Measurements from ENCODE around the gene ERICH6B. TPM values are rescaled to one million over a fixed set of nuclear protein-coding genes. Genes with fewer than 3 reads are reported as not detected.

The ERICH6B gene
- total RNA-seq, 4 donors from 2014 or later, result not detected

DNA sequence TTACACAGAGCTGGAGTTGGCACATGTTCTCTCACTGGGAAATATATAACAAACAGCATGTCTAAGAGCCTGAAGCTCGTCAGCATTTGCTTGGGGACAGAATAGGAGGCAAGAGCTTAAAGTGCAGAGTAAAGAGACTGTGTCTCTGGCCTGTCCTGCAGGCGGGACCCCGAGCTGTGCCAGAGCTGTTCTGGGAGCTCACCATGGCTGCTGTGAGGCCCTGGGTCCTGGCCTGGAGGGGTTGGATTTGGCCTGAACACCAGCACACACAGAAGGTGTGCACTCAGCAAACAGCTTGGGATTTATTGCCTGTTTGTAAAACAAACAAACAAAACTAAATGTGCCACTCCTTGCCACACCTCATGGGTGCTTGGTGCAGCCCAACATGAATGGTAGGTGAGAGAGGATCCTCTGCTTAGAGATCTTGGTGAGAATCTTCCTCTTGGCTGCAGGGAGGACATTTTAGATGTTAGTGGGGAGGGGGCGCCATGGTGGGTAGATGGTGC, 60.9 kb downstream of the ERICH6B start:
- H3K4me1 ChIP-seq, result no peaks in the 10 kb centered on the region
- no peaks in the 10 kb centered on the region for H3K27me3 ChIP-seq
- H3K9me3 ChIP-seq, result no peaks in the 10 kb centered on the region
- no peaks in the 10 kb centered on the region for H3K36me3 ChIP-seq
- no peak overlapping the region for H3K4me3 ChIP-seq
- no peak overlapping the region for H3K27ac ChIP-seq
- no peak for TF ChIP-seq POLR2A (IDR thresholded peaks at IDR 0.05)
- no peak for TF ChIP-seq CTCF (IDR thresholded peaks at IDR 0.05)
- no peak for TF ChIP-seq EP300 (IDR thresholded peaks at IDR 0.05)
- WGBS, 2 donors, result 85 to 93% methylated on average over 4 of the region's 4 CpGs
- DNase-seq (ENCODE audit: low spot score in 2 of 2), result no peak

- TF ChIP-seq POLR2A (IDR thresholded peaks at IDR 0.05) (no peak), EP300 (IDR thresholded peaks at IDR 0.05) (no peak), CTCF (IDR thresholded peaks at IDR 0.05) (no peak)
- no peak for DNase-seq (ENCODE audit: low spot score in 2 of 2)
- WGBS, 2 donors, result 39 to 40% methylated on average over 6 of the region's 6 CpGs
Observed at GRCh38 chr13:45548281-45548680, 67.3 kb downstream of the ERICH6B start.

GRCh38 chr13:45546410-45546765, 69.2 kb downstream of the ERICH6B start:
- H3K4me3 ChIP-seq, result no peak overlapping the region
- no peaks in the 10 kb centered on the region for H3K27me3 ChIP-seq
- no peaks in the 10 kb centered on the region for H3K36me3 ChIP-seq
- no peaks in the 10 kb centered on the region for H3K4me1 ChIP-seq
- 80 to 81% methylated on average over 8 of the region's 8 CpGs for WGBS, 2 donors
- no peaks in the 10 kb centered on the region for H3K9me3 ChIP-seq
- TF ChIP-seq CTCF (IDR thresholded peaks at IDR 0.05) (no peak), POLR2A (IDR thresholded peaks at IDR 0.05) (no peak), EP300 (IDR thresholded peaks at IDR 0.05) (no peak)
- H3K27ac ChIP-seq, result no peak overlapping the region
- DNase-seq (ENCODE audit: low spot score in 2 of 2), result no peak

More at GRCh38 chr13:45548281-45548680, 67.3 kb downstream of the ERICH6B start:
- Histone ChIP-seq H3K27ac (no peak overlapping the region), H3K4me1 (no peaks in the 10 kb centered on the region), H3K9me3 (no peaks in the 10 kb centered on the region), H3K27me3 (no peaks in the 10 kb centered on the region), H3K36me3 (no peaks in the 10 kb centered on the region), H3K4me3 (no peak overlapping the region)

DNA sequence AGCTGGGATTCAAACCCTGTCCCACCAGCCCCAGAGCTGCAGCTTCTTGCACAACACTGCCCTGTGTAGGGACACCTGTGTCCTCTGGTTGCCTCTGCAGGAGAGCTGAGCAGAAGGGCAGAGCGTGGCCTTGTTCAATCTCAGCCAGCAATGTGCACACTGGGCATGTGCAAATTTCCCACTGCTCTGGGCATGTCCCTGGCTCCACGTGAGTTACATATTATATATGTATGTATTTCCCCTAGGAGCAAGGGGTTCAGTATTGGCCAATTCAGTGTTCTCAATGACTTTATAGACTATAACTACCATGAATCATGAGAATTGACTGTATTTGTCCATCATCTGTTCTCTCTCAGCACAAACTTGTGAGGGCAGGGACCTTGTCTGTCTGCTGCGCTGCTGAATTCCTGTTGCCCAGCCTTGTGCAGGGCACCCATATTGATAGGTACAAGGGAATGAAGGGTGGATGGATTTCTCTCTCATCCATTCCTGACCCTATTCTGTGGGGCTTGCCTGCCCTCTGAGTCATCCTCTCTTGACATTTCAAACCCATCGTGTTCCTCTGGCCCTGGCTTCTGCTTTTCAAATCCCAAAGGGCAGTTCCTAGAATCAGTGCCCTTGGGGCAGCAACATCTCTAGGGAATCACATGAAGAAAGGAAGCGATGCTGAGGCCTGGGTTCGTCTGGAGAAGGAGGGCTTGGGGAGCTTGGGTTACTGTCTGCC, 69.7 kb downstream of the ERICH6B start:
- Histone ChIP-seq H3K27me3 (no peaks in the 10 kb centered on the region), H3K9me3 (no peaks in the 10 kb centered on the region), H3K4me1 (no peaks in the 10 kb centered on the region), H3K4me3 (no peak overlapping the region), H3K27ac (no peak overlapping the region), H3K36me3 (no peaks in the 10 kb centered on the region)
- 50 to 55% methylated on average over 6 of the region's 6 CpGs for WGBS, 2 donors
- no peak for DNase-seq (ENCODE audit: low spot score in 2 of 2)
- TF ChIP-seq CTCF (IDR thresholded peaks at IDR 0.05) (no peak), POLR2A (IDR thresholded peaks at IDR 0.05) (no peak), EP300 (IDR thresholded peaks at IDR 0.05) (no peak)

- no peak overlapping the region for H3K4me3 ChIP-seq
- no peaks in the 10 kb centered on the region for H3K4me1 ChIP-seq
- 73 to 100% methylated on average over 2 of the region's 2 CpGs for WGBS, 2 donors
- H3K27ac ChIP-seq, result no peak overlapping the region
- no peaks in the 10 kb centered on the region for H3K27me3 ChIP-seq
- H3K9me3 ChIP-seq, result no peaks in the 10 kb centered on the region
- no peak for DNase-seq (ENCODE audit: low spot score in 2 of 2)
- no peaks in the 10 kb centered on the region for H3K36me3 ChIP-seq
- TF ChIP-seq CTCF (IDR thresholded peaks at IDR 0.05) (no peak), POLR2A (IDR thresholded peaks at IDR 0.05) (no peak), EP300 (IDR thresholded peaks at IDR 0.05) (no peak)
Observed at GRCh38 chr13:45544520-45544919, 71.0 kb downstream of the ERICH6B start.
